MM.1S (cell line): ENCODE results near the gene HEBP2.

Experiments used
- CTCF ChIP-seq: fragments of 300-600 bp; sonication (generic); IDR thresholded peaks from 2 replicates; pipeline ENCODE4 v1.5.1; 2016; ENCODE audit warnings: antibody characterized with exemption, low read length, mixed read lengths
- EZH2 ChIP-seq: fragments of 300-600 bp; sonication (generic); optimal IDR thresholded peaks from 2 replicates; pipeline ENCODE3; 2017; ENCODE audit warnings: low read depth, mild to moderate bottlenecking, antibody characterized with exemption, low read length, mixed read lengths
- EZH2phosphoT487 ChIP-seq: fragments of 300-600 bp; sonication (generic); IDR thresholded peaks from 2 replicates; pipeline ENCODE4 v1.6.1; 2018; ENCODE audit warnings: antibody characterized with exemption, low read length

GRCh38 chr6:138419766-138420165 lies 15.7 kb downstream of the HEBP2 start:
- TF ChIP-seq CTCF (no peak), EZH2 (no peak), EZH2phosphoT487 (no peak)
